H9 (cell line): ENCODE results near the gene SHLD2. TPM values are rescaled to one million over a fixed set of nuclear protein-coding genes. Genes with fewer than 3 reads are reported as not detected.

Experiments used
- DNase-seq: peaks from one replicate; pipeline ENCODE4 v3.0.0-alpha.2; 2017
- H2AFZ ChIP-seq: one replicate; pipeline ENCODE4 v1.6.1; 2013; ENCODE audit warnings: mild to moderate bottlenecking, low read length, control low read depth, moderate library complexity
- H2AK5ac ChIP-seq: 2 replicates; pipeline ENCODE4 v1.6.1; 2013; ENCODE audit warnings: low read length, control low read depth, mixed read lengths; ENCODE audit not compliant: insufficient read length
- H2BK120ac ChIP-seq: one replicate; pipeline ENCODE4 v1.6.1; 2013; ENCODE audit warnings: low read depth, mild to moderate bottlenecking, low read length, control low read depth, inconsistent platforms; ENCODE audit not compliant: poor library complexity, severe bottlenecking
- H2BK12ac ChIP-seq: 2 replicates; pipeline ENCODE4 v1.6.1; 2013; ENCODE audit warnings: low read length, control low read depth, mixed read lengths, low read depth; ENCODE audit not compliant: insufficient read length
- H2BK15ac ChIP-seq: 2 replicates; pipeline ENCODE4 v1.6.1; 2013; ENCODE audit warnings: low read depth, low read length, control low read depth
- H2BK20ac ChIP-seq: one replicate; pipeline ENCODE4 v1.6.1; 2013; ENCODE audit warnings: low read depth, mild to moderate bottlenecking, low read length, control low read depth, inconsistent platforms; ENCODE audit not compliant: poor library complexity, severe bottlenecking
- H2BK5ac ChIP-seq: 2 replicates; pipeline ENCODE4 v1.6.1; 2013; ENCODE audit warnings: low read length, control low read depth, mixed read lengths; ENCODE audit not compliant: insufficient read length
- H3K14ac ChIP-seq: 2 replicates; pipeline ENCODE4 v1.6.1; 2013; ENCODE audit warnings: low read length, control low read depth; ENCODE audit not compliant: insufficient read depth
- H3K18ac ChIP-seq: 2 replicates; pipeline ENCODE4 v1.6.1; 2013; ENCODE audit warnings: low read depth, mild to moderate bottlenecking, mixed read lengths, low read length, control low read depth; ENCODE audit not compliant: insufficient read length
- H3K23ac ChIP-seq: 2 replicates; pipeline ENCODE4 v1.6.1; 2013; ENCODE audit warnings: low read length, control low read depth, mixed read lengths, low read depth; ENCODE audit not compliant: insufficient read length
- H3K23me2 ChIP-seq: 2 replicates; pipeline ENCODE4 v1.6.1; 2013; ENCODE audit warnings: low read depth, mild to moderate bottlenecking, mixed read lengths, low read length, control low read depth; ENCODE audit not compliant: insufficient read length, poor library complexity, severe bottlenecking
- H3K27ac ChIP-seq: 2 replicates; pipeline ENCODE4 v1.5.1; 2013; ENCODE audit warnings: low read length, control low read depth, mixed read lengths, low read depth; ENCODE audit not compliant: insufficient read length
- H3K27me3 ChIP-seq: 2 replicates; pipeline ENCODE4 v1.6.1; 2013; ENCODE audit warnings: low read length, control low read depth, inconsistent platforms; ENCODE audit not compliant: insufficient read depth
- H3K4ac ChIP-seq: 2 replicates; pipeline ENCODE4 v1.6.1; 2013; ENCODE audit warnings: low read depth, mild to moderate bottlenecking, control low read depth, inconsistent platforms, low read length, moderate library complexity
- H3K4me1 ChIP-seq: 2 replicates; pipeline ENCODE4 v1.6.1; 2013; ENCODE audit warnings: low read length, control low read depth, inconsistent platforms; ENCODE audit not compliant: insufficient read depth
- H3K4me2 ChIP-seq: 2 replicates; pipeline ENCODE4 v1.6.1; 2013; ENCODE audit warnings: low read length, control low read depth, mixed read lengths; ENCODE audit not compliant: insufficient read length, insufficient read depth
- H3K56ac ChIP-seq: 2 replicates; pipeline ENCODE4 v1.6.1; 2013; ENCODE audit warnings: low read depth, mild to moderate bottlenecking, mixed read lengths, low read length, control low read depth; ENCODE audit not compliant: insufficient read length
- H3K79me1 ChIP-seq: 2 replicates; pipeline ENCODE4 v1.6.1; 2013; ENCODE audit warnings: low read depth, mild to moderate bottlenecking, moderate library complexity, low read length, control low read depth, inconsistent platforms; ENCODE audit not compliant: insufficient read depth, poor library complexity, severe bottlenecking
- H3K79me2 ChIP-seq: 2 replicates; pipeline ENCODE4 v1.6.1; 2013; ENCODE audit warnings: low read length, control low read depth, inconsistent platforms; ENCODE audit not compliant: insufficient read depth
- H3K9ac ChIP-seq: 2 replicates; pipeline ENCODE4 v1.6.1; 2013; ENCODE audit warnings: low read length, control low read depth, mixed read lengths; ENCODE audit not compliant: insufficient read length; ENCODE audit errors: extremely low read depth
- H3K9me3 ChIP-seq: one replicate; pipeline ENCODE4 v1.6.1; 2013; ENCODE audit warnings: low read depth, low read length, inconsistent platforms; ENCODE audit not compliant: control insufficient read depth
- H3T11ph ChIP-seq: one replicate; pipeline ENCODE4 v1.6.1; 2013; ENCODE audit warnings: mild to moderate bottlenecking, low read length, control low read depth, inconsistent platforms
- H4K20me1 ChIP-seq: one replicate; pipeline ENCODE4 v1.6.1; 2013; ENCODE audit not compliant: control insufficient read depth, insufficient read length, insufficient read depth
- H4K5ac ChIP-seq: 2 replicates; pipeline ENCODE4 v1.6.1; 2013; ENCODE audit warnings: low read depth, mild to moderate bottlenecking, mixed read lengths, low read length, control low read depth; ENCODE audit not compliant: insufficient read length
- H4K8ac ChIP-seq: replicated peaks from 2 replicates; pipeline ENCODE4 v1.6.1; 2013; ENCODE audit warnings: low read length, control low read depth, mixed read lengths, low read depth; ENCODE audit not compliant: insufficient read length
- H4K91ac ChIP-seq: 2 replicates; pipeline ENCODE4 v1.6.1; 2013; ENCODE audit warnings: low read depth, mild to moderate bottlenecking, moderate library complexity, mixed read lengths, low read length, control low read depth; ENCODE audit not compliant: insufficient read length
- H3K27ac Mint-ChIP-seq, 3 experiments: 2 replicates in 2 of 3; 3 replicates in 1 of 3; pipeline ENCODE4 v1.8.0; 2020 to 2021; ENCODE audit warnings: mixed read lengths in 3 of 3, mild to moderate bottlenecking in 1 of 3, moderate library complexity in 1 of 3
- H3K27me3 Mint-ChIP-seq: 2 replicates; pipeline ENCODE4 v1.8.0; 2021; ENCODE audit warnings: low read depth, mild to moderate bottlenecking, moderate library complexity, mixed read lengths
- H3K36me3 Mint-ChIP-seq, 3 experiments: 2 replicates in 2 of 3; 3 replicates in 1 of 3; pipeline ENCODE4 v1.8.0; 2020 to 2021; ENCODE audit warnings: low read depth in 3 of 3, mixed read lengths in 3 of 3; ENCODE audit not compliant: insufficient read depth in 1 of 3
- H3K4me1 Mint-ChIP-seq, 2 experiments: 2 replicates each; pipeline ENCODE4 v1.8.0; 2020; ENCODE audit warnings: mixed read lengths in 2 of 2
- H3K4me3 Mint-ChIP-seq, 2 experiments: 2 replicates in 1 of 2; 3 replicates in 1 of 2; pipeline ENCODE4 v1.8.0; 2020 to 2021; ENCODE audit warnings: mild to moderate bottlenecking in 2 of 2, mixed read lengths in 2 of 2, moderate library complexity in 1 of 2
- H3K9me3 Mint-ChIP-seq, 2 experiments: 2 replicates in 1 of 2; 3 replicates in 1 of 2; pipeline ENCODE4 v1.8.0; 2020; ENCODE audit warnings: mild to moderate bottlenecking in 2 of 2, mixed read lengths in 2 of 2, moderate library complexity in 1 of 2
- WGBS: extraction: QIAGEN DNeasy Blood & Tissue Kit; methylation state at CpG from one replicate; pipeline ENCODE4 v1.1.7; 2013; ENCODE audit warnings: missing lambda C conversion rate, low lambda C conversion rate, mixed read lengths; ENCODE audit not compliant: insufficient read length; ENCODE audit errors: extremely low coverage; 5-methylcytosine and 5-hydroxymethylcytosine counted together
- total RNA-seq: library from RNA; stranded (reverse); gene quantifications from 2 replicates; pipeline ENCODE4 v1.2.1, GENCODE V29; 2021
- TF ChIP-seq, protein P1 (sequence below): fragments of 200-600 bp; sonication (generic); conservative IDR thresholded peaks from 3 replicates; pipeline ENCODE4 v1.8.0; 2021; ENCODE audit warnings: antibody characterized with exemption, mild to moderate bottlenecking

The SHLD2 gene
- total RNA-seq, 1 experiment from 2014 or later, result 27.8 TPM

DNA sequence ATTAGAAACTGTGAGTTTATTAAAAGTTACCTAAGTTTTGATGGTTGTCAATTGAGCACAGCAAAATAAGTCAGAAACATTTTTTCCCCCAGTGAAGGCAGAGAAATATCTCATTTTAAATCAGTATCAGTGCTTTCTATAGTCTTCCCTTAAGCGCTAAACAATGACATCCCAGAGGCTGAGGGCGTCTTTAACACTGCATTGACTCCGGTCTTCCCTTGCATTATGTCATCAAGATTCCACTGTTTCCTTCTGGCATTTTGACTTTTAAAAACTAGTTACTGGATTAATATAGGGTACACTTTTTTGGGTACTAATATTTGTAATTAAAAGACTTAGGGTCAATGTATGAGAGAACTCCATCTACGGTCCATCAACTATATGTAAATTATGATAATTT, 4.2 kb upstream of the SHLD2 start:
- H2AFZ ChIP-seq, result no peak overlapping the region
- H3K18ac ChIP-seq, result no peak overlapping the region
- H3K4me1 ChIP-seq, result no peaks in the 10 kb centered on the region
- H3K36me3 Mint-ChIP-seq, result peaks cover 16 to 29% (median 21%) of the 10 kb centered on the region in 3 experiments
- TF ChIP-seq, protein P1, sequence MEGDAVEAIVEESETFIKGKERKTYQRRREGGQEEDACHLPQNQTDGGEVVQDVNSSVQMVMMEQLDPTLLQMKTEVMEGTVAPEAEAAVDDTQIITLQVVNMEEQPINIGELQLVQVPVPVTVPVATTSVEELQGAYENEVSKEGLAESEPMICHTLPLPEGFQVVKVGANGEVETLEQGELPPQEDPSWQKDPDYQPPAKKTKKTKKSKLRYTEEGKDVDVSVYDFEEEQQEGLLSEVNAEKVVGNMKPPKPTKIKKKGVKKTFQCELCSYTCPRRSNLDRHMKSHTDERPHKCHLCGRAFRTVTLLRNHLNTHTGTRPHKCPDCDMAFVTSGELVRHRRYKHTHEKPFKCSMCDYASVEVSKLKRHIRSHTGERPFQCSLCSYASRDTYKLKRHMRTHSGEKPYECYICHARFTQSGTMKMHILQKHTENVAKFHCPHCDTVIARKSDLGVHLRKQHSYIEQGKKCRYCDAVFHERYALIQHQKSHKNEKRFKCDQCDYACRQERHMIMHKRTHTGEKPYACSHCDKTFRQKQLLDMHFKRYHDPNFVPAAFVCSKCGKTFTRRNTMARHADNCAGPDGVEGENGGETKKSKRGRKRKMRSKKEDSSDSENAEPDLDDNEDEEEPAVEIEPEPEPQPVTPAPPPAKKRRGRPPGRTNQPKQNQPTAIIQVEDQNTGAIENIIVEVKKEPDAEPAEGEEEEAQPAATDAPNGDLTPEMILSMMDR, result no peak
- peaks cover 10% of the 10 kb centered on the region for H3K79me2 ChIP-seq
- H3K4me2 ChIP-seq, result no peak overlapping the region
- no peak overlapping the region for H3K23ac ChIP-seq
- no peaks in the 10 kb centered on the region for H3K27me3 Mint-ChIP-seq
- no peak overlapping the region for H3K27ac ChIP-seq
- peaks cover 6% of the 10 kb centered on the region for H3K23me2 ChIP-seq
- H3K14ac ChIP-seq, result no peak overlapping the region
- H3K4me3 Mint-ChIP-seq, result no peak overlapping the region
- H3K4me1 Mint-ChIP-seq, result peaks cover 36 to 38% of the 10 kb centered on the region in 2 experiments
- H3K9me3 Mint-ChIP-seq, result peaks cover 0 to 3% of the 10 kb centered on the region in 2 experiments; a peak in 1 of 5 replicates
- H3T11ph ChIP-seq, result no peak overlapping the region
- H2BK120ac ChIP-seq, result no peak overlapping the region
- H3K4ac ChIP-seq, result no peak overlapping the region
- H4K8ac ChIP-seq, result no peak overlapping the region
- H3K9ac ChIP-seq, result no peak overlapping the region
- DNase-seq, result no peak
- H3K27ac Mint-ChIP-seq, result no peak overlapping the region; a peak in 1 of 7 replicates
- H3K79me1 ChIP-seq, result no peaks in the 10 kb centered on the region
- H3K27me3 ChIP-seq, result no peaks in the 10 kb centered on the region
- H3K56ac ChIP-seq, result no peak overlapping the region
- H4K91ac ChIP-seq, result no peak overlapping the region
- H2BK5ac ChIP-seq, result no peak overlapping the region
- no peak overlapping the region for H4K5ac ChIP-seq
- no peak overlapping the region for H2BK20ac ChIP-seq
- no peak overlapping the region for H2BK12ac ChIP-seq
- H3K9me3 ChIP-seq, result no peaks in the 10 kb centered on the region
- H4K20me1 ChIP-seq, result no peaks in the 10 kb centered on the region
- no peak overlapping the region for H2BK15ac ChIP-seq
- WGBS, result no CpG with 5 or more reads among the region's 4 CpGs
- no peak overlapping the region for H2AK5ac ChIP-seq
